NCI-H748 (cell line): ENCODE measurements around the gene C12orf57.
A peak's percentile ranks its signal among the peaks of the same experiment; 100 is the strongest.

Source experiments
- DNase-seq: peaks from one replicate; lab custom pipeline; 2025; ENCODE audit not compliant: unreplicated experiment; lab: John Stamatoyannopoulos, UW

The C12orf57 gene

DNA sequence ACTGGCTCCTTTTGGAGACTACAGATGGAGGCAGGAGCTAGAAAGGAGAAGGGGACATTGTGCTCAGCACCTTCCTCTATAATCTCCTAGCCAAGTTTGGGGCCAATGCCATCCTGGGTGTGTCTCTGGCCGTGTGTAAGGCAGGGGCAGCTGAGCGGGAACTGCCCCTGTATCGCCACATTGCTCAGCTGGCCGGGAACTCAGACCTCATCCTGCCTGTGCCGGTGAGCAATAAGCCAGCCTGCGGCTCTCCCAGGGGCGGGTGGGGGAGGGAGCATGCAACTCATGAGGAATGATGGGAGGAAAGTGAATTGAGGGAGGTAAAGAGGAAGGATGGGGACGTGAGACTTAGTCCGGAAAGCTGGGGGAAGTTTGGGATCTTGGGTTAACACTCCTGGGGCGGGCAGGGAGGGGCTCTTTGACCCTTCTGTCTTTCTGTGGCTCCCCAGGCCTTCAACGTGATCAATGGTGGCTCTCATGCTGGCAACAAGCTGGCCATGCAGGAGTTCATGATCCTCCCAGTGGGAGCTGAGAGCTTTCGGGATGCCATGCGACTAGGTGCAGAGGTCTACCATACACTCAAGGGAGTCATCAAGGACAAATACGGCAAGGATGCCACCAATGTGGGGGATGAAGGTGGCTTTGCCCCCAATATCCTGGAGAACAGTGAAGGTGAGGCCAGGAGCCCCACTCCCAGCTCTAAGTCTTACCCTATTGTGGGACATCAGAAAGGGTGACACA lies 26.2 kb upstream of the C12orf57 start:
- no peak for DNase-seq

DNA sequence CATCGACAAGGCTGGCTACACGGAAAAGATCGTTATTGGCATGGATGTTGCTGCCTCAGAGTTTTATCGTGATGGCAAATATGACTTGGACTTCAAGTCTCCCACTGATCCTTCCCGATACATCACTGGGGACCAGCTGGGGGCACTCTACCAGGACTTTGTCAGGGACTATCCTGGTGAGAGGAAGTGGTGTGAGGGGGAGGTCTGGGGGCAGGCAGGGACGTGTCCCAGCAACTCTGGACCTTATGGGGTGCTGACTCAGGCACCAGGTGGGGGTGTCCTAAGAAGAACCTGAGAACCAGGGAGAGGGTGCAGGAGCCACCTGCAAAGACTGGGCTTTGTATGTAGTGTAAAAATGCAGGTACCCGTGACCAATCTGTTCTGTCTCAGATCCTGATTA lies 24.2 kb upstream of the C12orf57 start:
- DNase-seq, result no peak

DNA sequence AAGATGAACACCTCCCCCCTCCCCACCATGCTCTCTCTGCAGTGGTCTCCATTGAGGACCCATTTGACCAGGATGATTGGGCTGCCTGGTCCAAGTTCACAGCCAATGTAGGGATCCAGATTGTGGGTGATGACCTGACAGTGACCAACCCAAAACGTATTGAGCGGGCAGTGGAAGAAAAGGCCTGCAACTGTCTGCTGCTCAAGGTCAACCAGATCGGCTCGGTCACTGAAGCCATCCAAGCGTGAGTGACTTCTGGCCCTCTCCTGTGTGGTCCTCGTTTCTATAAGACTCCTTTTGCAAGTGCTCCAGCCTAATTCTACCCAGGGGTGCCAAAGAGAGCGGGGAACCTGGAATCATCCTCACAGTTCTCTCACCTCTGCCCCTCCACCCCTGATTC lies 22.3 kb upstream of the C12orf57 start:
- DNase-seq, result no peak

DNA sequence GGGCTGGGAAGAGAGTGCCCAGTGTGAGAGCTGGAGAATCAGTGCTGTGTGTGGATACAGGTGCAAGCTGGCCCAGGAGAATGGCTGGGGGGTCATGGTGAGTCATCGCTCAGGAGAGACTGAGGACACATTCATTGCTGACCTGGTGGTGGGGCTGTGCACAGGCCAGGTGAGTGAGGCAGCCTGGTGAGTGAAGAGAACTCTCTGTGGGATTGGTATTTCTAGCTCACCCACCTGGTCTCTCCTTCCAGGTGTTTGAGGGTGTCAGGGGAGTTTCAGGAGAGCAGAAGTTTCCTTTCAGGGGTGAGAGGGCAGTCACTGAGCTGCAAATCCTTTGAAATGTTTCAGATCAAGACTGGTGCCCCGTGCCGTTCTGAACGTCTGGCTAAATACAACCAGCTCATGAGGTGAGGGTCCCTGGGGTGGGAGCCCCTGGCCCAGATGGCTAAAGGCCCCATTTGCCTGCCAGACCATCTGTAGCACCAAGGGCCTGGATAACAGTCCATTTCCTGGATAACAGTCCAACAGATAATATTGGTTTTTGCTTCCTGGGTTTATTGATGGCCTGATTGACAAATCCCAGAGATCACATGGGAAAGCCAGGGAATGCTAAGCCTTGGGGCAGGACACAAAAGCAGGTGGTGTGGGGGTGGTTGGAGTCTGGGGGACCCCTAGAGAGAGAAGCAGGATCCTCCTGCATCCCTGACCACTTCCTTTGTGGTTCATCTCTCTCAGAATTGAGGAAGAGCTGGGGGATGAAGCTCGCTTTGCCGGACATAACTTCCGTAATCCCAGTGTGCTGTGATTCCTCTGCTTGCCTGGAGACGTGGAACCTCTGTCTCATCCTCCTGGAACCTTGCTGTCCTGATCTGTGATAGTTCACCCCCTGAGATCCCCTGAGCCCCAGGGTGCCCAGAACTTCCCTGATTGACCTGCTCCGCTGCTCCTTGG lies 21.6 kb upstream of the C12orf57 start:
- no peak for DNase-seq

DNA sequence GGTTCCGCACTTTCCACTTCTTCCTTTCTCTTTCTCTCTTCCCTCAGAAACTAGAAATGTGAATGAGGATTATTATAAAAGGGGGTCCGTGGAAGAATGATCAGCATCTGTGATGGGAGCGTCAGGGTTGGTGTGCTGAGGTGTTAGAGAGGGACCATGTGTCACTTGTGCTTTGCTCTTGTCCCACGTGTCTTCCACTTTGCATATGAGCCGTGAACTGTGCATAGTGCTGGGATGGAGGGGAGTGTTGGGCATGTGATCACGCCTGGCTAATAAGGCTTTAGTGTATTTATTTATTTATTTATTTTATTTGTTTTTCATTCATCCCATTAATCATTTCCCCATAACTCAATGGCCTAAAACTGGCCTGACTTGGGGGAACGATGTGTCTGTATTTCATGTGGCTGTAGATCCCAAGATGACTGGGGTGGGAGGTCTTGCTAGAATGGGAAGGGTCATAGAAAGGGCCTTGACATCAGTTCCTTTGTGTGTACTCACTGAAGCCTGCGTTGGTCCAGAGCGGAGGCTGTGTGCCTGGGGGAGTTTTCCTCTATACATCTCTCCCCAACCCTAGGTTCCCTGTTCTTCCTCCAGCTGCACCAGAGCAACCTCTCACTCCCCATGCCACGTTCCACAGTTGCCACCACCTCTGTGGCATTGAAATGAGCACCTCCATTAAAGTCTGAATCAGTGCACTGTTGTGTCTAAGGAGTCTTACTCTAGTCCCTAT lies 20.7 kb upstream of the C12orf57 start:
- no peak for DNase-seq

DNA sequence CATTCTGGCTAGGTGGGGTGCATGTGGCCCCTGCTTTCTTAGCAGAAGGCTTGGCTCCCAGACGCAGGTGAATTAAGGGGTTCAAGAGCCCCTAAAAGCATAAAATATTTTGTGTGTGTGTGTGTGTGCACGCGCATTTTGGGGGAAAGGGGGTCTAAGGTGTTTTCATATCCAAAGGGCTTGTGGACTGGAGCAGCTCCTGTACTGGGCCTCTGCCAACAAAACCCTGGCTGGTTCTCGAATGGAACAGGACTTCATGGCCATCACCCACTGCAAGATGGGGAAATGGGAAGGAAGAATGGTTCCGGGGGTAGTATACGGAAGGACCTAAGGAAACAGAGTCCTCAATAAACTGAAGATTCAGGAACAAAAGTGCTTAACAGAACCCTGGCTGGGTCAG lies 20.0 kb upstream of the C12orf57 start:
- DNase-seq, result no peak

DNA sequence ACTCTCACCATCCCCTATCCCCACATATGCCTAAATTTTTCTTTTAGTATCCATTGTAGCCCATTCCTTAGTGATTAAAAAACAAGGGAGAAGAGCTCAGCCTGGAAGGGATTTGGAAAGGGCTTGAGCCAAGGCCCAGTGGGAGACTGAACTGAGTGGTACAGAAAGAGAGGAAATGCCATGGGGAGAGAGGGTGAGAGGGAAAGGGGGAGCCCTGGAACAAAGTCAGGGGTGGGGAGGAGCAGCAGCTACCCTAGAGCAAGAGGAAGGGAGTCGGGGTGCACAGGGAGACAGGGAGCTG lies 18.6 kb upstream of the C12orf57 start:
- no peak for DNase-seq

DNA sequence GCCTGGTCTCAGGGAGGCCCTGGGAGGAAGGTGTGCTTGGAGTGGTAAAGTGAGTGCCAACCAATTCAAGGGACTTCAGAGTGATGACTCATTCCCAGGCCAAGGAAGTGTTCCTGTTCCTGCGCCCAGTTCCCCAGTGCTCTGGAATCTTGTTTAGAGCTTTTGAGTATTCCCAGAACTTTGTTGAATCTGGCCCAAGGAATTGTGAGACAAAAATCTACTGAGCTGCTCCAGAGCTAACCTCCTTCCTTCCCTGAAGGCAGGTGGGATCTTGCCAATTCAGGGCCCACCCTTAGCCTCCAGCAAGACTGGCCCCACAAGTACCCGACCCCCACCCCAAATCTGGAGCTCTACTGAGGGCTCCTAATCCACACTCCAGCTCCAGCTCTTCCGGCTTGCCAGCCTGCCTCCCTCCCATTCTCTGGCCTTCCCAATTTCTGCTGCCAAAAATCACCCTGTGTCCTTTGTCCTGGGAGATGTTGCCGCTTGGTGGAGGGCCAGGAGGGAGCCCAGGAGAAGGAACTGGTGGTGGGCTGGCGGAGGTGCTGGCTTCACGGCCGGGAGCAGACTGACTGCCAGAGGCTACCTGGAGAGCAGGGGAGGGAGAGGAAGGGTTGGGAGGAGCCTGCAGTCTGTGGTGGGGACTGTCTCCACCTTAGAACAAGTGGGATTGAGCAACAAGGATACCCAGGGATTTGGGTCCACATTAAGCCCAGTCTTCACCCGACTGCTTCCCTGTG lies 18.1 kb upstream of the C12orf57 start:
- DNase-seq, result no peak

DNA sequence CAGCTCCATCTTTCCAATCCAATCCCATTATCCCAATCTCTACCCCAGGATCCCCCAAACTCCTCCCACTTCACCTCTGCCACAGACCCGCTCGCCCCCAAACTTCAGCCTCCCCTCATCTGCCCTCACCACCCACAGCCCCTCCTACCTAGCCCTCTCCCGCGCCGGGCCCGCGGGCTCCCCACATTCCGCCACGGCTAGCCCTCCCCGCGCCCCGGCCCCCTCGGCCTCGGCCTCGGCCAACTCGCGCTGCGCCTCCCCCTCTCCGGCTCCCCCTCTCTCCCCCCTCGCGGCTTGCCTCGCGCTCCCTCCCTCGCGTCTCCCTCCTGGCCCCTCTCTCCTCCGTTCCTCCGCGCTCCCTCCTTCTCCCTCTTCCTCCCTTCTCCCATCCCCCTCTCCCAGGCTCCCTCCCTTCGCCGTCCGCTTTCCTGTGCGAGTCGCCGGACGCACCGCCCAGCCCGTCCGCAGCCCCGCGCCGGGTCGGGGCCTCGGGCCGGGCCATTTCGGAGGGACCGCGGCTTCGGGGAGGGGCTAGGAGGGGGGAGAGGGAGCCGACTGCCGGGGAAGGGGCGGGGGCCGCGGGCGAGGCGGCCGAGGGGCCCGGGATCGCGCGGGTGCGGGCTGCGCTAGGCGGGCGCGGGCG lies 16.3 kb upstream of the C12orf57 start, which contains the start of gene ATN1:
ATN1 (plus strand) TSS at position 581 of the 643 bp plus-strand sequence. CDS start 6,043 bp downstream, outside the sequence.
- peak; percentile 60 for DNase-seq

DNA sequence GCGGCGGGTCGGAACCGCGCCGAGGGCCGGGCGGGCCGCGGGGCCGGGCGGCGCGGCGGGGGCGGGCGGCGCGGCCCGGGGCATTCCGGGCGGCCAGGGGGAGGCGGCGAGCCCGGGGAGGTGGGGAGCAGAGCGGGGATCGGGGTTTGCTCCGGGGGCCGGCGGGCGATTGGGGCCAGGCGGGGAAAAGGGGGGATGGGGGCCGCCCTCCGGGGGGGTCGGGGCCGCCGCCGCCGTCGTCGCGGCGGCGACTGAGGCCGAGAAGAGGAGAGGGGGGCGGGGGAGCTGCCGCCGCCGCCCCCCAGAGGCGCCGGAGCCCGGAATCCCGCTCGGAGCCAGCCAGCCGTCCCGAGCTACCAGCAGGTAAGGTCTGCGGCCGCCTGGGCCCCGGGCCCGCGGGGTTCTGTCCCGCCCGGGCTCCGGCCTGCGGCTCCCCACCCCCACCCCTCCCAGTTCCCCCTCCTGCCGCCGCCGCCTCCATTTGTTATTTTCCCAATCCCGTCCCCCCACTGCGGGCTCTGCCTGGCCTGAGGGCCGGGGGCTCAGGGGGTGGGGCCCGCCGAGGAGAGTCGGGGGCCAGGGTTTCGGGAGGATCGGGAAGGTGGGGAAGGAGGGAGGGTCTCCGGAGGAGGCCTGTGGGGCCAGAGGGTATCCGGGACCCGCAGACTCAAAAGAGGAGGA lies 15.7 kb upstream of the C12orf57 start:
- DNase-seq, result no peak

DNA sequence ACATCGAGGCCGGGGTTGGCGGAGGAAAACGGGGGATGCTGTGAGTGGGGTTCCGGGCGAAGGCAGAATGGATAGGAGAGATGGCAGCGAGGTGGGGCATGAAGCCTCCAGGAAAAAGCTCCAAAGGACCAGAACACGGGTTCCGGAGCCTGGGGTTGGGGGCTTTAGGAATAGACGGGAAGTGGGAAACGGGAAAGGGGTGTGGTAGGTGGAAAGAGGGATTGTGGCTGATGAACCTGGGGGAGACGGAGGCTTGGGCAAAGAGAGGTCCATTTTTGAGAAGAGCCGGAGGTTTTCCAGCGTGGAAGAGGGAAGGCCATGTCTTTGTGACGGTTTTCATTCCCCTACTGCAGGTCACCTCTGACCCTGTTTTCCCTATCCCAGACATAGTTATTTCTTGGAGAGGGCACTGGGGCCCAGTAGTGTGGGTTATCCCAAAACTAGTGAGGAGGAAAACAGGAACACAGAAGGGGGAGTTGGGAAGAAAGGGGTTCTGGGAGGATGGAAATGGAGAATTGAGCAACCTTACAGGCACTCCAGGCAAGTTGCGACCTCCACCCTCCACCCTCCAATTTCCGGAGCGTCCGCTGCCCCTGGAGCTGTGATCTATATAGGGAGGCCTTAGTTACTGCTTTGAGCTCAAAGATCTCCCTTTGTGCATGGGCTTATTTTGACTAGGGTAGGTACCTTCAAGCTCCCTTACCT lies 15.0 kb upstream of the C12orf57 start:
- DNase-seq, result no peak

DNA sequence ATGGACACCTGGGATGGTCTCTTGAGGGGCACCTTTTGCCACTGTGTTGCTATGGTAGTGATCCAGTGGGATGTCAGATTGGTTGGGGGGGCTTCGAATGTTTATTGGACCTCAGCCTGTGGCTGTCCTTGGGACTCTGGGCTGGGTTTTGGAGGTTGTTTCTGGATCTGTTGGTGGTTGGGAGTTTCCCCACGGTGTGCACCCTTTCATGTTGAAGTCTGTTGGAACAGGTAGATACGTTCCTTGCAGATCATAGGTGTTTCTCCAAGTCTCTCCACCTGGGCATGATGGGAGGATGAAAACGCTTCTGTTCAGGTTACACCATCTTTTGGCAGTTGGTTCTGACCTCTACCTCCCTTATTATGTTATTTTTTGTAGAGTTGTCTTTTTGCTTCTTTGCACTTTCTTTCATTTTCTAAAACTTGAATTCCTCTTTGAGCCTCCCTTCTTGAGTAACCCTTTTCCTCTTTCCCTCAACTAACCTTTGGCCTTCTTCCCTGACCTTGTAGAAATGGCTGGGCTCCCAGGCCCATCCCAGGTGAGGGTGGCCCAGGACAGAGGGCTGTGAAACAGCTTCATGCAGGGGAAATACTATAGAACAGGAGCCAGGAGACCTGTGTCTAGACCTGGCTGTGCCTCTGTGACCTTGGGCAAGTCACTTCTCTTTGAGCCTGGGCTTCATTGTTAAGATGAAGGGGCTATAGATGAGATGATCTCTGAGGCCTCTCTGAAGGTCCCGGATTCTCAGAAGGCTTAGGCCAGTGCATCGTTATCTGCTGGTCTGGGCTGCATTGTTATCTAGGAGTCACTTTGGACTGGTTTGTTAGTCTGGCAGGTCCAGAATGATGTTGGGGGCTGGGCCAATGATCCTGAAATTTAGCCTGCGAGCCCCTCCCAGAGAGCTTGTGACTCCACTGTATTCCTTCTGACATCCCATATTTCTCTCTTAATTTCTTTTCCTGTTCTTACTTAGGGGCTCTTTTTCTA lies 14.1 kb upstream of the C12orf57 start:
- no peak for DNase-seq

DNA sequence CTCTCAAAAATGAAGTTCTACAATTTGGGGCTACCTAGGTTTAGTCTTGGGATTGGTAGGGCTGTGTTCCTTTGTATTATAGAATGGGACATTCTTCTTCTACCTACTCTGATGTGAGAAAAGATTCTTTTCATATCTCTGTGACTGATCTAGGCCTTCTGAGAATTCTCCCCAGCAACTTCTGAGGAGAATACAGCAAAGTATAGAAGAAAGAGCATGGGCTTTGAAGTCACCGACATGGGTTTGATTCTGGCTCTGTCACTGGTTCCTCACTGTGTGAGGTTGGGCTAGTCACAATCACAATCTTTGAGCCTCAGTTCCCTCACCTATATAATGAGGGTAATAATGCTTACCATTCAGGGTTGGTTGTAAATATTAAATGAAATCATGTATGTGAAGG lies 11.1 kb upstream of the C12orf57 start:
- DNase-seq, result no peak

DNA sequence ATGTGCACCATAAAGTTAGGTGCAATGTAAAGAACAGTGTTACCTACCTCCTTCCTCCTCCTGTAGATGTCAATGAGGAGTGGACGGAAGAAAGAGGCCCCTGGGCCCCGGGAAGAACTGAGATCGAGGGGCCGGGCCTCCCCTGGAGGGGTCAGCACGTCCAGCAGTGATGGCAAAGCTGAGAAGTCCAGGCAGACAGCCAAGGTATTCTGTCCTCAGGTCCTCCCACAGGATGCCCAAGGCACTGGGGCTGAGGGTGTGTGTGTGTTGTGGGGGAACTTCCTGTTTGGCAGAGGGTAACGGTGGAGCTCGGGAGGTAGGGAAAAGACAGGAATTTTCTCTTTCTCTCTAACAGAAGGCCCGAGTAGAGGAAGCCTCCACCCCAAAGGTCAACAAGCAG lies 9.7 kb upstream of the C12orf57 start:
- no peak for DNase-seq

DNA sequence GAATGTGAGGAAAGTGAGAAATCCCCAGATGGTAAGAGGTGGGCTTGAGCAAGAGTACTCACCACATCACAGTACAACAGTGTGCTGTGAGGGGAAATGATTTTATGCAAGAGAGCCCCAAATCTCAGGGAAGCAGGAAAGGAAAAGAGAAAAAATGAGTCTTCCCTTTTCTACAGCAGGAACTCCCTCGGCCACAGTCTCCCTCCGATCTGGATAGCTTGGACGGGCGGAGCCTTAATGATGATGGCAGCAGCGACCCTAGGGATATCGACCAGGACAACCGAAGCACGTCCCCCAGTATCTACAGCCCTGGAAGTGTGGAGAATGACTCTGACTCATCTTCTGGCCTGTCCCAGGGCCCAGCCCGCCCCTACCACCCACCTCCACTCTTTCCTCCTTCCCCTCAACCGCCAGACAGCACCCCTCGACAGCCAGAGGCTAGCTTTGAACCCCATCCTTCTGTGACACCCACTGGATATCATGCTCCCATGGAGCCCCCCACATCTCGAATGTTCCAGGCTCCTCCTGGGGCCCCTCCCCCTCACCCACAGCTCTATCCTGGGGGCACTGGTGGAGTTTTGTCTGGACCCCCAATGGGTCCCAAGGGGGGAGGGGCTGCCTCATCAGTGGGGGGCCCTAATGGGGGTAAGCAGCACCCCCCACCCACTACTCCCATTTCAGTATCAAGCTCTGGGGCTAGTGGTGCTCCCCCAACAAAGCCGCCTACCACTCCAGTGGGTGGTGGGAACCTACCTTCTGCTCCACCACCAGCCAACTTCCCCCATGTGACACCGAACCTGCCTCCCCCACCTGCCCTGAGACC lies 8.2 kb upstream of the C12orf57 start:
- no peak for DNase-seq

DNA sequence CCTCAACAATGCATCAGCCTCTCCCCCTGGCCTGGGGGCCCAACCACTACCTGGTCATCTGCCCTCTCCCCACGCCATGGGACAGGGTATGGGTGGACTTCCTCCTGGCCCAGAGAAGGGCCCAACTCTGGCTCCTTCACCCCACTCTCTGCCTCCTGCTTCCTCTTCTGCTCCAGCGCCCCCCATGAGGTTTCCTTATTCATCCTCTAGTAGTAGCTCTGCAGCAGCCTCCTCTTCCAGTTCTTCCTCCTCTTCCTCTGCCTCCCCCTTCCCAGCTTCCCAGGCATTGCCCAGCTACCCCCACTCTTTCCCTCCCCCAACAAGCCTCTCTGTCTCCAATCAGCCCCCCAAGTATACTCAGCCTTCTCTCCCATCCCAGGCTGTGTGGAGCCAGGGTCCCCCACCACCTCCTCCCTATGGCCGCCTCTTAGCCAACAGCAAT lies 7.6 kb upstream of the C12orf57 start:
- no peak for DNase-seq
